HEK293 (cell line): Measurements from ENCODE around the gene ZNF674.

ENCODE experiments used
- CTCF ChIA-PET: fragments of 350-600 bp; formaldehyde crosslinking; extraction: SDS; loops from one replicate; lab custom pipeline; 2021; ENCODE audit warnings: antibody characterized with exemption; lab: Yijun Ruan, JAX
- POLR2A ChIA-PET: fragments of 300-600 bp; formaldehyde crosslinking; extraction: SDS; loops from one replicate; lab custom pipeline; 2020; ENCODE audit warnings: antibody characterized with exemption, inconsistent platforms; lab: Yijun Ruan, JAX
- H3K27ac ChIP-seq: fragments of 200-500 bp; sonication (Bioruptor generic); 2 replicates; pipeline ENCODE4 v1.5.1; 2014; ENCODE audit warnings: low read depth, low read length, control low read depth, inconsistent platforms; ENCODE audit errors: extremely low read depth
- H3K36me3 ChIP-seq, 2 experiments: fragments of 200-500 bp in 1 of 2; sonication (Bioruptor generic) in 1 of 2; 1 replicate in 1 of 2; 2 replicates in 1 of 2; pipeline ENCODE4 v1.5.1; 2014 to 2017; ENCODE audit warnings: inconsistent platforms in 2 of 2, low read length in 2 of 2; ENCODE audit not compliant: control insufficient read depth in 2 of 2, insufficient read depth in 1 of 2
- H3K4me1 ChIP-seq: fragments of 200-500 bp; sonication (Bioruptor generic); 2 replicates; pipeline ENCODE4 v1.5.1; 2014; ENCODE audit warnings: mild to moderate bottlenecking, low read length, inconsistent platforms; ENCODE audit not compliant: control insufficient read depth, insufficient read depth
- H3K4me3 ChIP-seq: 2 replicates; pipeline ENCODE4 v1.5.1; 2011; ENCODE audit warnings: low read depth, mild to moderate bottlenecking, control low read depth, low read length, moderate library complexity
- H3K9me3 ChIP-seq: fragments of 200-500 bp; sonication (Bioruptor generic); 2 replicates; pipeline ENCODE4 v1.5.1; 2014; ENCODE audit warnings: low read depth, low read length, inconsistent platforms; ENCODE audit not compliant: control insufficient read depth, insufficient read depth
- BCL11A ChIP-seq: fragments of 450-650 bp; formaldehyde crosslinking; IDR thresholded peaks from 2 replicates; pipeline ENCODE4 v1.5.1; 2016; ENCODE audit warnings: low read depth, missing biosample characterization, missing genetic modification characterization
- EGR2 ChIP-seq: fragments of 450-650 bp; formaldehyde crosslinking; IDR thresholded peaks from 2 replicates; pipeline ENCODE4 v1.5.1; 2016; ENCODE audit warnings: low read depth, missing biosample characterization, missing genetic modification characterization
- PRDM4 ChIP-seq: fragments of 450-650 bp; formaldehyde crosslinking; IDR thresholded peaks from 2 replicates; pipeline ENCODE4 v1.5.1; 2017; ENCODE audit warnings: missing biosample characterization, missing genetic modification characterization
- TCF7L2 ChIP-seq: IDR thresholded peaks from 2 replicates; pipeline ENCODE4 v1.6.1; 2011; ENCODE audit warnings: low read depth, mild to moderate bottlenecking, inconsistent platforms, low read length, moderate library complexity, borderline replicate concordance
- ZBTB17 ChIP-seq: fragments of 450-650 bp; formaldehyde crosslinking; IDR thresholded peaks from 2 replicates; pipeline ENCODE4 v1.5.1; 2016; ENCODE audit warnings: missing biosample characterization, missing genetic modification characterization
- ZNF155 ChIP-seq: fragments of 450-650 bp; formaldehyde crosslinking; IDR thresholded peaks from 2 replicates; pipeline ENCODE4 v1.5.1; 2016; ENCODE audit warnings: missing biosample characterization, missing genetic modification characterization
- ZNF169 ChIP-seq: fragments of 450-650 bp; formaldehyde crosslinking; IDR thresholded peaks from 2 replicates; pipeline ENCODE4 v1.5.1; 2016; ENCODE audit warnings: missing biosample characterization, missing genetic modification characterization
- ZNF24 ChIP-seq: fragments of 450-650 bp; formaldehyde crosslinking; IDR thresholded peaks from 2 replicates; pipeline ENCODE4 v1.5.1; 2016; ENCODE audit warnings: missing biosample characterization, missing genetic modification characterization
- ZNF335 ChIP-seq: fragments of 450-650 bp; formaldehyde crosslinking; conservative IDR thresholded peaks from 2 replicates; pipeline ENCODE4 v1.5.1; 2016; ENCODE audit warnings: missing biosample characterization, missing genetic modification characterization
- ZNF416 ChIP-seq: fragments of 450-650 bp; formaldehyde crosslinking; IDR thresholded peaks from 2 replicates; pipeline ENCODE4 v1.5.1; 2016; ENCODE audit warnings: missing biosample characterization, missing genetic modification characterization
- ZNF488 ChIP-seq: fragments of 450-650 bp; formaldehyde crosslinking; IDR thresholded peaks from 2 replicates; pipeline ENCODE4 v1.5.1; 2016; ENCODE audit warnings: missing biosample characterization, missing genetic modification characterization
- ZNF549 ChIP-seq: fragments of 450-650 bp; IDR thresholded peaks from 2 replicates; pipeline ENCODE4 v1.5.1; 2018; ENCODE audit warnings: missing biosample characterization, missing genetic modification characterization, mild to moderate bottlenecking, inconsistent platforms, moderate library complexity
- ZSCAN16 ChIP-seq: fragments of 450-650 bp; formaldehyde crosslinking; IDR thresholded peaks from 2 replicates; pipeline ENCODE4 v1.5.1; 2016; ENCODE audit warnings: missing biosample characterization, missing genetic modification characterization
- TF ChIP-seq, protein P1 (sequence below): fragments of 450-650 bp; formaldehyde crosslinking; conservative IDR thresholded peaks from 2 replicates; pipeline ENCODE4 v1.5.1; 2016; ENCODE audit warnings: low read depth, missing biosample characterization, missing genetic modification characterization
- TF ChIP-seq, protein P2 (sequence below): fragments of 450-650 bp; formaldehyde crosslinking; IDR thresholded peaks from 2 replicates; pipeline ENCODE4 v1.5.1; 2016; ENCODE audit warnings: missing biosample characterization, missing genetic modification characterization
- TF ChIP-seq, protein P3 (sequence below): sonication (generic); formaldehyde crosslinking; IDR thresholded peaks from 2 replicates; pipeline ENCODE4 v1.8.1; 2022; ENCODE audit warnings: mild to moderate bottlenecking, moderate library complexity, missing genetic modification reagents

The ZNF674 gene

GRCh38 chrX:46575991-46576392 lies 30.8 kb upstream of the ZNF674 start (continued):
- TF ChIP-seq EGR2 (tag by site-specific recombination), result peak; percentile 41; the same call in 1 of the 2 replicates
- no peak for TF ChIP-seq BCL11A (tag by site-specific recombination)
- TF ChIP-seq, protein P1, sequence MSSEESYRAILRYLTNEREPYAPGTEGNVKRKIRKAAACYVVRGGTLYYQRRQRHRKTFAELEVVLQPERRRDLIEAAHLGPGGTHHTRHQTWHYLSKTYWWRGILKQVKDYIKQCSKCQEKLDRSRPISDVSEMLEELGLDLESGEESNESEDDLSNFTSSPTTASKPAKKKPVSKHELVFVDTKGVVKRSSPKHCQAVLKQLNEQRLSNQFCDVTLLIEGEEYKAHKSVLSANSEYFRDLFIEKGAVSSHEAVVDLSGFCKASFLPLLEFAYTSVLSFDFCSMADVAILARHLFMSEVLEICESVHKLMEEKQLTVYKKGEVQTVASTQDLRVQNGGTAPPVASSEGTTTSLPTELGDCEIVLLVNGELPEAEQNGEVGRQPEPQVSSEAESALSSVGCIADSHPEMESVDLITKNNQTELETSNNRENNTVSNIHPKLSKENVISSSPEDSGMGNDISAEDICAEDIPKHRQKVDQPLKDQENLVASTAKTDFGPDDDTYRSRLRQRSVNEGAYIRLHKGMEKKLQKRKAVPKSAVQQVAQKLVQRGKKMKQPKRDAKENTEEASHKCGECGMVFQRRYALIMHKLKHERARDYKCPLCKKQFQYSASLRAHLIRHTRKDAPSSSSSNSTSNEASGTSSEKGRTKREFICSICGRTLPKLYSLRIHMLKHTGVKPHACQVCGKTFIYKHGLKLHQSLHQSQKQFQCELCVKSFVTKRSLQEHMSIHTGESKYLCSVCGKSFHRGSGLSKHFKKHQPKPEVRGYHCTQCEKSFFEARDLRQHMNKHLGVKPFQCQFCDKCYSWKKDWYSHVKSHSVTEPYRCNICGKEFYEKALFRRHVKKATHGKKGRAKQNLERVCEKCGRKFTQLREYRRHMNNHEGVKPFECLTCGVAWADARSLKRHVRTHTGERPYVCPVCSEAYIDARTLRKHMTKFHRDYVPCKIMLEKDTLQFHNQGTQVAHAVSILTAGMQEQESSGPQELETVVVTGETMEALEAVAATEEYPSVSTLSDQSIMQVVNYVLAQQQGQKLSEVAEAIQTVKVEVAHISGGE (tag by site-specific recombination), result 0 out of 2 replicates have a peak, but pooled peaks have one; percentile 17
- no peak for TF ChIP-seq ZNF416 (tag by site-specific recombination)
- peak; percentile 30; the same call in 1 of the 2 replicates for TF ChIP-seq ZNF335 (tag by site-specific recombination)
- TF ChIP-seq ZNF155, result no peak
- TF ChIP-seq TCF7L2, result no peak
- TF ChIP-seq, all 188 proteins: peak for 8

DNA sequence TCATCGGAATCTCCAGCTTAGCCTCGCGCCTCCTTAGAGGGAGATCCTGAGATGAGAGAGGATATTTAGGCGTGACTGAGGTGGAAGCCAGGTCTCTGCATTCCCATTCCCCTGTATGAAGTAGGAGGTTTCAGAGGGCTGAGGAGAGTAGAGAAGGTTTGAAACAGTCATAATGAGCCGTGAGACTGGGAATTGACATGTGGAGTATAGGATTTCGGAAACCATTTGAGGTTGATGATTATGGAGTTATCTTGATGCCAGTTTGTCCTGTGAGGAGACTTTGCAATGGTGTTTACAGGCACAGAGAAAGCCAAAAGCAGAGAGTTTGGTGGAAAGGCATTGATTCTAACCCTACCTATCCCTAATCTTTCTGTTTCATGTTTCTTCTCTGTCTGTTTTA lies 30.4 kb upstream of the ZNF674 start:
- peaks cover 8% of the 10 kb centered on the region; the same call in 1 of the 2 replicates for H3K4me1 ChIP-seq
- CTCF ChIA-PET, result interaction anchor here (1.0 to 1.4 kb wide), 2 partner anchors 15 to 21 kb away, joined by 3 to 4 read pairs; no protein-coding TSS in a partner anchor
- no peaks in the 10 kb centered on the region for H3K36me3 ChIP-seq
- H3K27ac ChIP-seq, result no peak overlapping the region
- no peaks in the 10 kb centered on the region for H3K9me3 ChIP-seq
- TF ChIP-seq PRDM4 (tag by site-specific recombination) (peak; percentile 82), ZNF335 (tag by site-specific recombination) (peak; percentile 38; the same call in 1 of the 2 replicates), ZBTB17 (tag by site-specific recombination) (0 out of 2 replicates have a peak, but pooled peaks have one; percentile 31)
- TF ChIP-seq, protein P2, sequence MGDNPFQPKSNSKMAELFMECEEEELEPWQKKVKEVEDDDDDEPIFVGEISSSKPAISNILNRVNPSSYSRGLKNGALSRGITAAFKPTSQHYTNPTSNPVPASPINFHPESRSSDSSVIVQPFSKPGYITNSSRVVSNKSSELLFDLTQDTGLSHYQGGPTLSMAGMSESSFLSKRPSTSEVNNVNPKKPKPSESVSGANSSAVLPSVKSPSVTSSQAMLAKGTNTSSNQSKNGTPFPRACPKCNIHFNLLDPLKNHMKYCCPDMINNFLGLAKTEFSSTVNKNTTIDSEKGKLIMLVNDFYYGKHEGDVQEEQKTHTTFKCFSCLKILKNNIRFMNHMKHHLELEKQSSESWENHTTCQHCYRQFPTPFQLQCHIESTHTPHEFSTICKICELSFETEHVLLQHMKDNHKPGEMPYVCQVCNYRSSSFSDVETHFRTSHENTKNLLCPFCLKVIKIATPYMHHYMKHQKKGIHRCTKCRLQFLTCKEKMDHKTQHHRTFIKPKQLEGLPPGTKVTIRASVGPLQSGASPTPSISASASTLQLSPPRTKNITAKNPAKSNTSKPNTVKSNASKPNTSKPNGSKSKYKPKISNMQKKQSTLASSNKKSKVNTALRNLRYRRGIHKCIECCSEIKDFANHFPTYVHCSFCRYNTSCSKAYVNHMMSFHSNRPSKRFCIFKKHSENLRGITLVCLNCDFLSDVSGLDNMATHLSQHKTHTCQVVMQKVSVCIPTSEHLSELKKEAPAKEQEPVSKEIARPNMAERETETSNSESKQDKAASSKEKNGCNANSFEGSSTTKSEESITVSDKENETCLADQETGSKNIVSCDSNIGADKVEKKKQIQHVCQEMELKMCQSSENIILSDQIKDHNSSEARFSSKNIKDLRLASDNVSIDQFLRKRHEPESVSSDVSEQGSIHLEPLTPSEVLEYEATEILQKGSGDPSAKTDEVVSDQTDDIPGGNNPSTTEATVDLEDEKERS (tag by site-specific recombination), result no peak
- no peak overlapping the region; the same call in 1 of the 2 replicates for H3K4me3 ChIP-seq
- POLR2A ChIA-PET, result no interaction called here

DNA sequence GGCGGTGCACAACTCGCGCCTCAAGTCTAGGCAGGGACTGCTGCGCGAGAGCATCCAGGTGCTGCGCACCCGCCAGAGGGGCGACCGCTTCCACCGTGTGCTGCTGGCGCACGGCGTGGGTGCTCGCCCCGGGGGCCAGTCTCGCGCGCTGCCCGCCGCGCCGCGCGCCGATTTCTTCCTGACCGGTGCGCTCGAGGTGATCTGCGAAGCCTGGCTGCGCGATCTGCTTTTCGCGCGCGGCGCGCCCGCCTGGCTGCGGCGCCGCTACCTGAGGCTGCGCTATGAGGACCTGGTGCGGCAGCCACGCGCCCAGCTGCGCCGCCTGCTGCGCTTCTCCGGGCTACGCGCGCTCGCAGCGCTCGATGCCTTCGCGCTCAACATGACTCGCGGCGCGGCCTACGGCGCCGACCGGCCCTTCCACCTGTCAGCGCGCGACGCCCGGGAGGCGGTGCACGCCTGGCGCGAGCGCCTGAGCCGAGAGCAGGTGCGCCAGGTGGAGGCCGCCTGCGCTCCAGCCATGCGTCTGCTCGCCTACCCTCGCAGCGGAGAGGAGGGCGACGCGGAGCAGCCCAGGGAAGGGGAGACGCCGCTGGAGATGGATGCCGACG lies 29.7 kb upstream of the ZNF674 start:
- H3K36me3 ChIP-seq, result no peaks in the 10 kb centered on the region
- peak overlapping the region; percentile 21; the same call in 1 of the 2 replicates for H3K27ac ChIP-seq
- H3K4me3 ChIP-seq, result peak overlapping the region; percentile 51
- ChIA-PET POLR2A (no interaction called here), CTCF (no interaction called here)
- peaks cover 8% of the 10 kb centered on the region; the same call in 1 of the 2 replicates for H3K4me1 ChIP-seq
- H3K9me3 ChIP-seq, result no peaks in the 10 kb centered on the region
- TF ChIP-seq ZSCAN16 (no peak), ZBTB17 (tag by site-specific recombination) (0 out of 2 replicates have a peak, but pooled peaks have one; percentile 62), ZNF24 (no peak), ZNF488 (tag by site-specific recombination) (no peak), ZNF169 (tag by site-specific recombination) (no peak), ZNF549 (tag by site-specific recombination) (no peak)
- TF ChIP-seq, protein P3, sequence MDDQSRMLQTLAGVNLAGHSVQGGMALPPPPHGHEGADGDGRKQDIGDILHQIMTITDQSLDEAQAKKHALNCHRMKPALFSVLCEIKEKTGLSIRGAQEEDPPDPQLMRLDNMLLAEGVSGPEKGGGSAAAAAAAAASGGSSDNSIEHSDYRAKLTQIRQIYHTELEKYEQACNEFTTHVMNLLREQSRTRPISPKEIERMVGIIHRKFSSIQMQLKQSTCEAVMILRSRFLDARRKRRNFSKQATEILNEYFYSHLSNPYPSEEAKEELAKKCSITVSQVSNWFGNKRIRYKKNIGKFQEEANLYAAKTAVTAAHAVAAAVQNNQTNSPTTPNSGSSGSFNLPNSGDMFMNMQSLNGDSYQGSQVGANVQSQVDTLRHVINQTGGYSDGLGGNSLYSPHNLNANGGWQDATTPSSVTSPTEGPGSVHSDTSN (CRISPR knock-in tag), result peak; percentile 71; the same call in 1 of the 2 replicates
- TF ChIP-seq, all 188 proteins: peak for 2
